HG02973 (cell line): ENCODE measurements around the gene MDH1.
A peak's percentile ranks its signal among the peaks of the same experiment; 100 is the strongest.
"Not testable (repeated sequence)": the region's sequence is repeated elsewhere in the genome, so short reads cannot be mapped to it uniquely, and the experiment has no call there.

Source experiments
- ATAC-seq: cut with Tn5 transposase; IDR thresholded peaks from one replicate; pipeline ENCODE4 v1.9.1; 2021; ENCODE audit warnings: moderate library complexity; ENCODE audit not compliant: unreplicated experiment

The MDH1 gene

DNA sequence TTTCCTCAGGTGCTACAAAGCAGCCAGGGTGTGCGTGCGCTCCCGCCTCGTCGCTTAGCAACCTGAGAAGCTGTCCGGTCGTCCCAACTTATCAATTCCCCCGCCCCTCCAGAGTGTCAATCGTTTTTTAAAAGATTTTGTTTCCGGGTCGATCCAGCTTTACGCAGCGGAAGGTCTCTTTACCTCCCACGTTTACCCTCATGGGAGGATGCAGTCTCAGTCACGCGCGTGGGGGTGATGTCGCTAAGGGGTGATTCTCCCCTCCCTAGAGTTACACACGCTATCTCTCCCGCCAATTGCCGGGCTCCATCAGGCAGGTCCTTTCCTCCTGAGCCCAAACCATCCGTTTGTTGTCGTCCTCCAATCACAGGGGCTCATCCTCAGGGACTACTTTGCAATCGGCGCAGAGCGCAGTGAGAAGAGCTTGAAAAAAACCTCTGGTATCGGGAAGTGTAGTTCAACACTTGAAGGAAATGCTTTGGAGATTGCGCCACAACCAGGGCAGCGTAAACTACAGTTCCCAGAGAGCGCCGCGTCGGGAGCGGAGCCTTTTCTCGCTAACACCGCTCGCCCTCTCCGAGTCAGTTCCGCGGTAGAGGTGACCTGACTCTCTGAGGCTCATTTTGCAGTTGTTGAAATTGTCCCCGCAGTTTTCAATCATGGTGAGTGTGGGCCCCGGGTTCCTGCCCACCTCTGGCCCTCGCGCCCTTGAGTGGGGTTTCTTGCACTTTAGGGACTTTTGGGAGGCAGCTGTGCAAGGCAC, at the start of gene MDH1, which contains the start of gene WDPCP:
TSS of gene MDH1 (plus strand) at position 579 of the 763 bp plus-strand sequence. CDS start at position 660, 81 bp downstream.
TSS of gene WDPCP (minus strand) at position 93 of the 763 bp plus-strand sequence. CDS start 206 bp downstream, outside the sequence.
- ATAC-seq: peak; percentile 86

DNA sequence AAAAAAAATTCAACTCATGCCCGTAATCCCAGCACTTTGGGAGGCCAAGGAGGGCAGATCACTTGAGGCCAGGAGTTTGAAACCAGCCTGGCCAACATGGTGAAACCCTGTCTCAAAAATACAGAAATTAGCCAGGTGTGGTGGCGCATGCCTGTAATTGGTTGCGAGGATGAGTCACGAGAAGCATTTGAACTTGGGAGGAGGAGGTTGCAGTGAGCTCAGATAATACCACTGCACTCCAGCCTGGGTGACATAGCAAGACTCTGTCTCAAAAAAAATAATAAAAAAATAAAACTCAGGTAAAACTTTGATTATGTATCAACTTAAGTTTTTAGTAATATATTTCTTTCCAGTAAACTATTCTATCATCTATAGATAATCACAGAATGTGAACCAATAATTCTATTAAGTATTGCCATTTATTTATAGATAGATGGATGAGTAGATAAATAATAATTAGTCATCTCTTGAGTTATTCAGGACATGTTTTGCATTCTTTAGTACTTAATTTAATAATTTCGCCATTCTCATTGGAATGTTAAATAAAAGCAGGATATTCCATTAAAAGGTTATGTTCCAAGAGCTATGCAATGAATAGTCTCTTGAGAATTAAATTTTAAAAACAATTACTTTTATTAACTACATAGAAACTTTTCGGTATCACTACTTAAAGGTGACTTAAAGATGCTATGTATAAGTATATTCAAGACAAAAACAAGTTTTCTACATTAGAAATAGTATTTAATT, 49.2 kb upstream of the MDH1 start:
- no peak for ATAC-seq

DNA sequence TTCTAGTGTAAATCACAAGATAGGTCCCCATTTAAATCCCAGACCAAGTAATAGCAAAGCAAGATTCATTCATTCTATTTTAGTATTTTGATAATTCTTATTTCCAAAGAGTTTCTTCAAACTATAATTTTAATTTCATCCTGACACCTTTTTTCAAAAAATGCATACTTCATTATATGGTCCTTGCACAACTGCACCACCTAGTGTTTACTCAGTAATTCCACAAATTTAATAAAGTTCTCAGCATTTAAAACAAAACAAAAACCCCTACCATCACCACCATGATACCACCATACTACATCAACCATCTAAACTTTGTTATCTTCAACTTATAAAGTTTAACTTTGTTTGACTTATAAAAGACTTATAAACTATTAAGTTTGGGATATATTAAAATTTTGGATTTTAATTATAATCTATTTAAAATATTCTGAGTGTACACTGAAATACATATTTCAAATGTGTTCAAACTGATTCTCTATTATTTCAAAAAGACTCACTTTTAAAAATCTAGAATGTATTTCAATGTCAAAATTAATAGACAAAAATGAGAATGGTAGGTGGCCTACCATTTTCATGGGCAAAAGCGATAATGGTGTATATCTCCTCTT, 44.6 kb upstream of the MDH1 start:
- ATAC-seq: no peak

DNA sequence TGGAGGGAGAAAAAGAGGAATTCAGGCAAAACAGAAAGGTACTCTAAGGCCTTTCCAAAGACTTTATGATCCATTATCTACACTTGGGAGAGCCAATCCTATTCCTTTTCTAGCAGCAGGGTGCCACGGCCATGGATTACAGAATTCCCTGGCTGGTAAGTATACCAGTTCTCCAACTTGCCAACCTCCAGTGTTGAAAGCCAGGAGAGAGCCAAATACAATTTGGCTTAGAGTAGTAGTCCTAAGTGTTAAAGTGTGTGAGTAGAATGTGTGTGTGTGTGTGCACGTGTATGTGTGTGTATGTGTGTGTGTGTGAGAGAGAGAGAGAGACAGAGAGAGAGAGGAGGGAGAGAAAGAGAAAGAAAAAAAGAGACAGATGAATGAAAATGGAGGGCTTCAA, 43.7 kb upstream of the MDH1 start:
- no peak for ATAC-seq

DNA sequence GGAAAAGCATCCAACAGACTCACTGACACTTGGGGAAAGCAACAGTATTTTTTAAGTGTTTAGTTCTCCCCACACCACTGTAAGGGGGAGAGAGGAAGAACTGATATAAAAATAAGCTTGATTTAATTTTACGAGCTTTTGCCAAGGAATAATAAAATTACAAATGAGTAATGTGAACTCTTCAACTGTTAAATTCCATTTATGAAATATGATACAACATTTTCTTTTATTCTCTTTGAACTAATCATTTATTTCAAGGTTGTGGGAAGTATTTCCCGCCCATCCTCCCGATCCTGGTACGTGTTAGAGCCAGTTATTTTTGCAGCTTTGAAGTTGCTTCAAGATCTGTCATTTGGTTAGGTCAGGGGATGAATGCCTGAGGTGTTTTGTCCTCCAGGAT, 35.7 kb upstream of the MDH1 start:
- ATAC-seq: no peak

DNA sequence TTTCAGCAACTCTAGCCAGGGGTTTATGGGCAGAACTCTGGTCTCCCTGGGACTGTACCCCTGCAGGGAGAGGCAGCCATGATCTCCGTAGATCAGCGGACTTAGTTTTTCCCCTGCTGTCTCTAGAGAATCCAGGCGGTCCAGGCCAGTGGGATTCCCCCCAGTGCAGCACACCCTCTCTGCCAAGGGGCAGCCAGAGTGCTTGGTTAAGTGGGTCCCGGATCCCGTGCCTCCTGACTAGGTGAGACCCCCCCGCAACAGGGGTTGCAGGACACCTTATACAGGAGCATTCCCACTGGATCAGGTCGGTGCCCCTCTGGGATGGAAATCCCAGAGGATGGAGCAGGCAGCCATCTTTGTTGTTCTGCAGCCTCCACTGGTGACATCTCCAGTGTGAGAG, 33.5 kb upstream of the MDH1 start:
- ATAC-seq: no peak

DNA sequence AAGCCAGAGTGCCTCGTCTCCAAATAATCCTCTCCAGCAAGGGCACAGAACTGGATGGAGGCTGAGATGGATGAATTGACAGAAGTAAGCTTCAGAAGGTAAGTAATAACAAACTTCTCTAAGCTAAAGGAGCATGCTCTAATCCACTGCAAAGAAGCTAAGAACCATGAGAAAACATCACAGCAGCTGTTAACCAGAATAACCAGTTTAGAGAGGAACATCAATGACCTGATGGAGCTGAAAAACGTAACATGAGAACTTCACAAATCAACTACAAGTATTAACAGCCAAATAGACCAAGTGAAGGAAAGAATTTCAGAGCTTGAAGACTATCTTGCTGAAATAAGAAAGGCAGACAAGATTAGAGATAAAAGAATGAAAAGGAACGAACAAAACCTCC, 32.8 kb upstream of the MDH1 start:
- no peak for ATAC-seq

DNA sequence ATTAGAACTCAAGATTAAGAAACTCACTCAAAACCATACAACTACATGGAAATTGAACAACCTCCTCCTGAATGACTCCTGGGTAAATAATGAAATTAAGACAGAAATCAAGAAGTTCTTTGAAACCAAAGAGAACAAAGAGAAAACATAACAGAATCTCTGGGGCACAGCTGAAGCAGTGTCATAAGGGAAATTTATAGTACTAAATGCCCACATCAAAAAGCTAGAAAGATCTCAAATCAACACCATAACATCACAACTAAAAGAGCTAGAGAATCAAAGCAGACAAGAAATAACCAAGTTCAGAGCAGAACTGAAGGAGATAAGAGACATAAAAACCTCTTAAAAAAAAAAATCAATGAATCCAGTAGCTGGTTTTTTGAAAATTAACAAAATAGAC, 30.9 kb upstream of the MDH1 start:
- not testable (repeated sequence) for ATAC-seq

DNA sequence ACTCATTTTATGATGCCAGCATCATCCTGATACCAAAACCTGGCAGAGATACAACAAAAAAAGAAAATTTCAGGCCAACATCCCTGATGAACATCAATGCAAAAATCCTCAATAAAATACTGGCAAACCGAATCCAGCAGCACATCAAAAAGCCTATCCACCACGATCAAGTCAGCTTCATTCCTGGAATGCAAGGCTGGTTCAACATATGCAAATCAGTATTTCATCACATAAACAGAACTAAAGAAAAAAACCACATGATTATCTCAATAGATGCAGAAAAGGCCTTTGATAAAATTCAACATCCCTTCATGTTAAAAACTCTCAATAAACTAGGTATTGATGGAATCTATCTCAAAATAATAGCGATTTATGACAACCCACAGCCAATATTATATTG, 29.8 kb upstream of the MDH1 start:
- not testable (repeated sequence) for ATAC-seq

DNA sequence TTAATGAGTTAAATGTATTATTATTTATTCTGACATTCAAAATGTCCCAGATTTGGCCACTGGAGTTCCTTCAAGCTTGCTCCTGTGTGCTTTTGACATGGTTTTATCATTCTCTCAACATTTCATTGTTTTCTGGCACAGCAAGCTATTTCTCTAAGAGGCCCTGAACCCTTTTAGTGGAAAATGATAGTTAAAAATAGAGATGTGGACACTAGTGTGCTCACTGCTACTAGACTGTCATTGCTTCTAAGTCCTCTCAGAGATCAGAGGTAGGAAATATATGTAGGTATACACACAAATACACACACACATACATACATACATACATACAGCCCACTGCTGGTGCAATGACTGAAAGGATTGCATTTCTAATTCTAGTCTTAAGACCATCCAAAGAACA, 26.0 kb upstream of the MDH1 start:
- no peak for ATAC-seq

DNA sequence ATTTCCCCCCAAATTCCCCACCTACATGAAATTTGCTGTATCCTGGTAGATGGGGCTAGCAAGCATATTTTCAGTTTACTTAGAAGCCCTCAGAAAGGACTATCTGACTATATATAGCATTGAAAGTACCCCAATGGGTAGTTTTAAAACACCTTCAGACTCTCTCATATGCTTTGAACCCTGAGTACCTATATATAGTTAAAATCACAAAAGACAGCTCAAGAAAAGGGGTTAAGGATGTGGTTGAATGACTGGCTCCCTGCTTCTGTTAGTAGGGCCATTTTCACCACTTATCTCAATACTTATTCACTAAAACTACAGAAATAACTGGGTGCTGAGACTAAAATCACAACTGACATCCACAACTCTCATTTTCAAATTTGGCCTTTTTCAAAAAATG, 19.0 kb upstream of the MDH1 start:
- no peak for ATAC-seq

DNA sequence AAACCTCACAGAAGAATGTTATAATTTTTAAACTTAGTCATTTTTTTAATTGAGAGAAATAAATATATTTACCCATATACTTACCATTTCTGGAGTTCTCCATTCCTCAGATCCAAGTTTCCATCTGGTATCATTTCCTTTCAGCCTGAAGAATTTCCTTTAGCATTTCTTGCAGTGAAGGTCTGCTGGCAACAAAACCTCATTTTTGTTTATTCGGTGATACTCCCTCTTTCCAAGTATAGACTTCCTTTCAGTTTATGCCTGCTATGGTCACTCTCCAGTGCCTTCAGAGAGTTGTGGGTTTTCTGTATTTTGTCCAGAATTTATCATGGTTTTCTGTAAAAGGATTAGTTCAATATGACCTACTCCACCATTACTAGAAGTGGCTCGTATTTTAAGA, 17.5 kb upstream of the MDH1 start:
- ATAC-seq: no peak

DNA sequence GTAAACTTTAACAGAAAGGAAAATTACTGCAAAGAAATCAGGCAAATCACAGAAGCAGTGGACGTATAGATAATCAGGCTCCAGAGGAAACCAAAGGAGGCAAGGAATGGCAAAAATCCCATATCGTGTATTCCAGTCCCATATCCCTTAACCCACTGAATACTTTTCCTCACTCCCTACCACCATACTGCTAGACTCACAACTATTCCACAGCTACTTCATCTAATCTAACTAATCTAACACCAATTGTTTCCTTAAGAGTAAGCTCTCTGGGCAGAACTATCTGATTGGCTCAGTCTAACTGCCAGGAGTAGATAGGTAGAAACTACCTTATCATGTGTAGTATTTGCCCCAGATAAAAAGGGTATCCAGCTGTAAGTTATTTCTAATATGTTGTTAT, 16.8 kb upstream of the MDH1 start:
- ATAC-seq: no peak

DNA sequence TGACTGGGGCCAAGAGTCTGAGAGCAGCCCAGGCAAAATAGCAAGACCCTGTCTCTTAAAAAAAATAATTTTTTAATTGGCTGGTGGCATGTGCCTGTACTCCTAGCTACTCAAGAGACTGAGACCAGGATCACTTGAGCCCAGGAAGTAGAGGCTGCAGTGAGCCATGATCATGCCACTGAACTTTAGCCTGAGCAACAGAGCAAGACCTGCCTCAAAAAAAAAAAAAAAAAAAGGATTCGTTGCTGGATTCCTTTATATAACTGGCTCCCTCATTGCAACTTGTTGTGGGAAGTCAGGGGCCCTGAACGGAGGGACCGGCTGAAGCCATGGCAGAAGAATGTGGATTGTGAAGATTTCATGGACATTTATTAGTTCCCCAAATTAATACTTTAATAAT, 15.7 kb upstream of the MDH1 start:
- ATAC-seq: not testable (repeated sequence)

DNA sequence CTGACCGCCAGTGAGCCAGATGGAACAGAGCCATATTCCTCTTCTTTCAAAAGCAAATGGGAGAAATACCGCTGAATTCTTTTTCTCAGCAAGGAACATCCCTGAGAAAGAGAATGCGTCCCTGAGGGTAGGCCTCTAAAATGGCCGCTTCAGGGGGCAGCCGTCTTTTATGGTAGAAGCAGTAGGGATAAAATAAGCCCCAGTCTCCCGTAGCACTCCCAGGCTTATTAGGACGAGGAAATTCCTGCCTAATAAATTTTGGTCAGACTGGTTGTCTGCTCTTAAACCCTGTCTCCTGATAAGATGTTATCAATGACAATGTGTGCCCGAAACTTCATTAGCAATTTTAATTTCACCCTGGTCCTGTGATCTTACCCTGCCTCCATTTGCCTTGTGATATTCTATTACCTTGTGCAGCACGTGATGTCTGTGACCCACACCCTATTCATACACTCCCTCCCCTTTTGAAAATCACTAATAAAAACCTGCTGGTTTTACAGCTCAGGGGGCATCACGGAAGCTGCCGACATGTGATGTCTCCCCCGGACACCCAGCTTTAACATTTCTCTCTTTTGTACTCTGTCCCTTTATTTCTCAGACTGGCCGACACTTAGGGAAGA, 14.9 kb upstream of the MDH1 start:
- ATAC-seq: not testable (repeated sequence)

DNA sequence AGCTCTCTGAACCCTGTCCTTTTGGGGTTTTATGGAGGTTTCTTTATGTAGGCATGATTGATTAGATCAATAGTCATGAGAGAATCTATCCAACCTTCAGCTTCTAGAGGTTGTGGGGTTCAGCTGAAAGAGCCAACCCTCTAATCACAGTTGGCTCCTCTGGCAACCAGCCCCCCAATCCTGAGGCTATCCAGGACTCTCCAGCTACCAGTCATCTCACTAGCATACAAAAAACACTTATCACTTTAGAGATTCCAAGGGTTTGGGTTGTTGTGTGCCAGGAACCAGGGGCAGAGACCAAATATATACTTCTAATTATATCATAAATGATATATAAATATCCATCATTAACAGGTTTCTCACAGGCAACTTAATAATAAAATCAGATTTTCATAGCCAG, 12.2 kb upstream of the MDH1 start:
- ATAC-seq: no peak

DNA sequence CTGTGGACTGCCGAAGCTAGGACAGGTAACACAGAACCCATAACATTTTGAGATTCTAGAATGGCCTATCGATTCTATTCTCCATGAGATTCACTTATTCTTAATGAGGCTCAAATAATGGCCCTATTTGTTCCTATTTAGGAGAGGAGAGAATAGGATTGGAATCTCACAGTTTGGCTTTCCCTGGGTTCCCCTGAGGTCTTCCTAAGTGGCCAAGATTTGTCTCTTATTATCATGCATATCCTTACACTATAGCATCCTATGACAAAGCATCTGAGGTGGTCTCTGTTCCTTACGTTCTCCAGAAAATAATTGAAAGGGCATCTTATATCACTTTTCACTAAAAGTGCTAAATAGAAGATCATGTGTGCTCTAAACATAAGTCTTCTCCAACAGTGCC, 10.0 kb upstream of the MDH1 start:
- ATAC-seq: no peak

DNA sequence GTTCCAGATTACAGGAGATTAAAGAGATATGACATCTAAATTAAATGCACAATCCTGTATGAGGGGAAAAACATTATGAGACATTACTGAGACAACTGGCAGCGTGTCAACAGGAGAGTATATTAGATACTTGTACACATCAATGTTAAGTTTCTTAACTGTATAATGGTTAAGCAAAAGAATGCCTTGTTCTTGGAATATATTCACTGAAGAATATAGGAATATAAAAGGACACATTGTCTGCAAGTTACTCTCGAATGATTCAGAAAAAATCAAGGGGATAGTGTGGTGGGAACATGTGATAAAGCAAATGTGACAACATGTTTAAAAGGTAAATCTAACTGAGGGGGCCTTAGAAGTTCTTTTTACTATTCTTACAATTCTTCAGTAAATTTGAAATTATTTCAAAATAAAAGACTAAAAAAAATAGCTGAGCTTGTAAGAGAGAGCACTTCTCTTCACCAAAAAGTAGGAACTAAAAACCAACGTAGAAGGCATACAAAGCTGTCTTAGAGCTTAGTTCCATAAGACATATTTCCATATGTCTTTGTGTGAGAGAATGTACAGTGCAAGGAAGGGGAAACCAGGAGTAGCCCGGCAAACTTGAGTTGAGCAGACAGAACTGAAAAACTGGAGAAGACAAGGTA, 8.0 kb upstream of the MDH1 start:
- no peak for ATAC-seq

DNA sequence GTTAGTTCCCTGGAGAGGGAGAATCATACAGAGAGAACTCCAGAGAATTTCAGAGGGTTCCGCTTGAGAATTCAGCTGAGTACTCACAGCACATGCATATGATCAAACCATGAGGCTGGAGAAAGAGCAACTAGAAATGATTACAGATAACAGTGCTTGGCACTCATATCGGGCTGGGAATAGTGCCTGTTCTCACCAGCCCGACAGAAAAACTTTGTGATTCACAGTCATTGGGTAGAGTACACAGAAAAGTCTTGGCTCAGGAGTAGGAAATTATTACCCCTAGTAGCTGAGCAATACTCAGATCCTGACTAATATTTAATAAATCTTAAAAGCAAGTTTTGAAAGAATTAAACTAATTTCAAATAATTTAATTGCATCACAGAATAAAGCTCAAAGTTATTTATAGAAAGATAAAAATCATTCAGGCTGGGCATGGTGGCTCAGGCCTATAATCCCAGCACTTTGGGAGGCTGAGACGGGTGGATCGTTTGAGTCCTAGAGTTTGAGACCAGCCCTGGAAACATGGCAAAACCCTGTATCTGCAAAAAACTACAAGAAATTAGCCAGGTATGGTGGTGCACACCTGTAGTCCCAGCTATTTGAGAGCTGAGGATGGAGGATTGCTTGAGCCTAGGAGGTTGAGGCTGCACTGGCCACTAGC, 7.3 kb upstream of the MDH1 start:
- ATAC-seq: no peak

DNA sequence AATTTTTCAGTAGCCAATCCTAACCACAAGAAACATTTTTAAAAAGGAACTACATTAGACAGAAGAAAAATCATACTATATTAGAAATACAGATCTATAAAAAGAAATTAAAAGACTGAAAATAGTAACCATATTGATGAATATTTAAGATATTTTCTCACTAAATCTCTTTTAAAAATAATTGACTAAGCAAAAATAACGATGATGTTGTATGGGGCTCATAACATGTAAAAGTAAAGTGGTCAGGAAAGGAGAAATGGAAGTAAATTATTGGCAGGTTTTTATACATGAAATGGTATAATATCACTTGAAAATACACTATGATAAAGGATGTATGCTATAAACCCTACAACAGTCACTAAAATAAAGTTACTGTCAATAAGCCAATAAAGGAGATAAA, 5.9 kb upstream of the MDH1 start:
- ATAC-seq: no peak
